GM12801 (cell line): Measurements from ENCODE around the gene GFRAL.

ENCODE experiments used
- CTCF ChIP-seq: IDR thresholded peaks from one replicate; pipeline ENCODE4 v1.5.1; 2011; ENCODE audit warnings: control low read depth; ENCODE audit not compliant: insufficient read length; ENCODE audit errors: extremely low read depth

Gene GFRAL, protein sequence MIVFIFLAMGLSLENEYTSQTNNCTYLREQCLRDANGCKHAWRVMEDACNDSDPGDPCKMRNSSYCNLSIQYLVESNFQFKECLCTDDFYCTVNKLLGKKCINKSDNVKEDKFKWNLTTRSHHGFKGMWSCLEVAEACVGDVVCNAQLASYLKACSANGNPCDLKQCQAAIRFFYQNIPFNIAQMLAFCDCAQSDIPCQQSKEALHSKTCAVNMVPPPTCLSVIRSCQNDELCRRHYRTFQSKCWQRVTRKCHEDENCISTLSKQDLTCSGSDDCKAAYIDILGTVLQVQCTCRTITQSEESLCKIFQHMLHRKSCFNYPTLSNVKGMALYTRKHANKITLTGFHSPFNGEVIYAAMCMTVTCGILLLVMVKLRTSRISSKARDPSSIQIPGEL

DNA sequence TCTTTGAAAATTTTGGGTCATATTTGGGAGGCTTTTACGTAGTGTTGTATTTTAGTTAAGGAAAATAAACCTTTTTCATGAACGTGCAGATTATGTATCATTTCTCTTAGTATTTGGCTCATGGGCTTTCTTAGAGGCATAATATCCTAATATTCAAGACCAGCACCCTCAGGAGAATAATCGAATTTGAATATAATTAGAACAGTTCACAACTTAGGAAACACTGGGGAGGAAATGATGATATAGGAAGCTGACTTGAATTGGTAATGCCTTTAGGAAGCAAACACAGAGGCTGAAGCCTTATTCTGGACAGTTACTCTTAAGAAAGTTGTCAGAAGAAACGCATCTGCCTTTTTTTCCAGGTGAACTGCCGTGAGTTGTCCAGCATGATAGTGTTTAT lies at the start of gene GFRAL:
GFRAL (plus strand) TSS at position 301 of the 400 bp plus-strand sequence; CDS start at position 387, 86 bp downstream.
- TF ChIP-seq CTCF: no peak

DNA sequence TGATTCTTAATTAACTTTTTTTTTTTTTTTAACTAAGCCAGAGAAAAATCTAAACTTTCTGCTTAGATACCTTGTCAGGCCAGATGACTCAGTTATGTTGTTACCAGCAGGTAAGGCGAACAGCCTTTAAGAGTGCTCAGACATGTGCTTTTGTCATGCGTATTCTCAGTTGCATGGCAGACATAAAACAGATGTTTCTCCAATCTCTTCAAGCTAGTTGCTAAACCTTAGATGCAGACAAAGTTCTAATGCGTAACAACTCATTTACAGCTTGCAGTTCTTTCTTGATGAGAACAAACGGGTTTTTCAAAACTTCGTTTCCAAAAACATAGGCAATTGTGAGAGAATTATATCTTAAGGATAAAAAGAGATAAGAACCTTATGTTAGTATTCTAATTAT lies 49.6 kb upstream of the GFRAL start:
- TF ChIP-seq CTCF: no peak

- TF ChIP-seq CTCF: no peak
Observed at GRCh38 chr6:55281215-55281614, 46.1 kb upstream of the GFRAL start.

- TF ChIP-seq CTCF: no peak
Observed at GRCh38 chr6:55282115-55282514, 45.2 kb upstream of the GFRAL start.

DNA sequence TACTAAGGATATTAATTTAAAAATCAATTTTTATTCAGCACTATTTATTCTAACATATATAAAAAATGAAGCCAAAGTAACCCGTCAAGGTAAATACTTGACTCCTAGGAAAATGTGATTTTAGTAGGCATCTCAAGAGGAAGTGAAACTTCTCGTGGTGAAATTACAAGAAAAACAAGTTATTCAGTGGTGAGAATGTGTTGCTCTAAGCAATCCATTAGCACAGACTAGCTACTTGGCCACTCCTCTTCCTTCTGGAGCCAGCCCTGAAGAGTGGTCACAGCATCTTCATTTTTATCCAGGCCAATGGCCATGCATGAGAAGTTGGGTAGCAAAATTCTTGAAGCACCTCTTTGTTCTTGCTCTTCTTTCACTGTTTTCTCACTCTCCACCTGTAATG lies 40.4 kb upstream of the GFRAL start:
- TF ChIP-seq CTCF: no peak

- TF ChIP-seq CTCF: no peak
Observed at GRCh38 chr6:55290736-55291135, 36.5 kb upstream of the GFRAL start.

- TF ChIP-seq CTCF: no peak
Observed at GRCh38 chr6:55293116-55293515, 34.2 kb upstream of the GFRAL start.
